Liver (tissue), 9 donors: ENCODE data around the gene GABRB1. TPM values are rescaled to one million over a fixed set of nuclear protein-coding genes. Genes with fewer than 3 reads are reported as not detected.

ENCODE experiments used
- DNase-seq: peaks from one replicate; pipeline ENCODE4 v3.0.0-alpha.2; 2017; ENCODE audit warnings: low spot score
- H3K27ac ChIP-seq, 2 donors: one replicate each; pipeline ENCODE4 v1.7.0; 2013; ENCODE audit warnings: inconsistent platforms in 2 of 2, low read length in 2 of 2, control low read depth in 1 of 2, low read depth in 1 of 2, mild to moderate bottlenecking in 1 of 2
- H3K27me3 ChIP-seq, 4 donors: one replicate each; pipeline versions ENCODE4 v1.6.1 to v1.7.0; 2013; ENCODE audit warnings: low read length in 3 of 4, inconsistent platforms in 1 of 4, mild to moderate bottlenecking in 1 of 4, moderate library complexity in 1 of 4; ENCODE audit not compliant: control insufficient read depth in 4 of 4, insufficient read depth in 4 of 4
- H3K36me3 ChIP-seq, 4 donors: one replicate each; pipeline versions ENCODE4 v1.6.1 to v1.7.0; 2013; ENCODE audit warnings: low read length in 3 of 4, mild to moderate bottlenecking in 3 of 4, low read depth in 1 of 4, moderate library complexity in 1 of 4; ENCODE audit not compliant: control insufficient read depth in 4 of 4, insufficient read depth in 3 of 4
- H3K4me1 ChIP-seq, 4 donors: one replicate each; pipeline versions ENCODE4 v1.6.1 to v1.7.0; 2013; ENCODE audit warnings: low read length in 3 of 4, mild to moderate bottlenecking in 3 of 4, moderate library complexity in 1 of 4; ENCODE audit not compliant: control insufficient read depth in 4 of 4, insufficient read depth in 4 of 4
- H3K4me3 ChIP-seq, 3 donors: one replicate each; pipeline versions ENCODE4 v1.6.1 to v1.7.0; 2013; ENCODE audit warnings: low read length in 3 of 3, control low read depth in 1 of 3, low read depth in 1 of 3, mild to moderate bottlenecking in 1 of 3
- H3K9ac ChIP-seq, 2 donors: one replicate each; pipeline ENCODE4 v1.7.0; 2013; ENCODE audit warnings: low read length in 2 of 2, mild to moderate bottlenecking in 2 of 2, moderate library complexity in 2 of 2, control low read depth in 1 of 2, low read depth in 1 of 2
- H3K9me3 ChIP-seq, 4 donors: one replicate each; pipeline versions ENCODE4 v1.6.1 to v1.7.0; 2013; ENCODE audit warnings: low read length in 3 of 4; ENCODE audit not compliant: control insufficient read depth in 4 of 4
- EGR1 ChIP-seq, 2 donors: IDR thresholded peaks; 2 replicates each; pipeline ENCODE4 v1.6.1; 2016 to 2018; ENCODE audit warnings: antibody characterized with exemption in 2 of 2, low read depth in 2 of 2
- FOXA1 ChIP-seq: IDR thresholded peaks from 2 replicates; pipeline ENCODE4 v1.6.1; 2016; ENCODE audit warnings: antibody characterized with exemption
- FOXA2 ChIP-seq: IDR thresholded peaks from 2 replicates; pipeline ENCODE4 v1.6.1; 2016; ENCODE audit warnings: antibody characterized with exemption
- GABPA ChIP-seq, 2 donors: IDR thresholded peaks in 1 of 2; conservative IDR thresholded peaks in 1 of 2; 2 replicates each; pipeline ENCODE4 v1.6.1; 2016; ENCODE audit warnings: antibody characterized with exemption in 2 of 2, mild to moderate bottlenecking in 1 of 2, moderate library complexity in 1 of 2
- HNF4A ChIP-seq, 2 donors: conservative IDR thresholded peaks; 2 replicates each; pipeline ENCODE4 v1.6.1; 2016; ENCODE audit warnings: antibody characterized with exemption in 2 of 2, mild to moderate bottlenecking in 2 of 2
- HNF4G ChIP-seq: IDR thresholded peaks from 2 replicates; pipeline ENCODE4 v1.6.1; 2016; ENCODE audit warnings: antibody characterized with exemption
- JUND ChIP-seq, 2 donors: IDR thresholded peaks; 2 replicates each; pipeline ENCODE4 v1.6.1; 2016; ENCODE audit warnings: antibody characterized with exemption in 2 of 2
- NR2F2 ChIP-seq: IDR thresholded peaks from 2 replicates; pipeline ENCODE4 v1.6.1; 2016; ENCODE audit warnings: antibody characterized with exemption
- RAD21 ChIP-seq, 2 donors: IDR thresholded peaks; 2 replicates each; pipeline ENCODE4 v1.6.1; 2016; ENCODE audit warnings: antibody characterized with exemption in 2 of 2, mild to moderate bottlenecking in 2 of 2
- REST ChIP-seq: IDR thresholded peaks from 2 replicates; pipeline ENCODE4 v1.6.1; 2016; ENCODE audit warnings: antibody characterized with exemption, mild to moderate bottlenecking
- RXRA ChIP-seq, 2 donors: IDR thresholded peaks; 2 replicates each; pipeline ENCODE4 v1.6.1; 2017 to 2018; ENCODE audit warnings: antibody characterized with exemption in 2 of 2, mild to moderate bottlenecking in 1 of 2
- SP1 ChIP-seq: IDR thresholded peaks from 2 replicates; pipeline ENCODE4 v1.6.1; 2018; ENCODE audit warnings: antibody characterized with exemption, mild to moderate bottlenecking
- TAF1 ChIP-seq: conservative IDR thresholded peaks from 2 replicates; pipeline ENCODE4 v1.6.1; 2016; ENCODE audit warnings: antibody characterized with exemption, mild to moderate bottlenecking
- YY1 ChIP-seq: IDR thresholded peaks from 2 replicates; pipeline ENCODE4 v1.6.1; 2016; ENCODE audit warnings: antibody characterized with exemption, mild to moderate bottlenecking
- WGBS: extraction: QIAGEN DNeasy Blood & Tissue Kit; methylation state at CpG from one replicate; pipeline ENCODE4 v1.1.7; 2013; 5-methylcytosine and 5-hydroxymethylcytosine counted together
- polyA plus RNA-seq, 2 donors: library from polyadenylated mRNA; stranded (reverse) in 1 of 2; unstranded in 1 of 2; fragments of 200-250 nt in 1 of 2; fragments of >200 nt in 1 of 2; fragmentation: Nextera tagmentation in 1 of 2; extraction: Ambion mirVana in 1 of 2; gene quantifications; one replicate each; pipeline versions ENCODE4 v1.2.1 to v1.2.3, GENCODE V29; 2013 to 2015
- total RNA-seq, 2 donors: library from RNA; depleted of rRNA; stranded (reverse); fragments of >200 nt; gene quantifications; one replicate each; pipeline ENCODE4 v1.2.3, GENCODE V29; 2014
- TF ChIP-seq, protein P1 (sequence below): IDR thresholded peaks from 2 replicates; pipeline ENCODE4 v1.6.1; 2016; ENCODE audit warnings: antibody characterized with exemption
- TF ChIP-seq, protein P2 (sequence below): IDR thresholded peaks from 2 replicates; pipeline ENCODE4 v1.6.1; 2016; ENCODE audit warnings: antibody characterized with exemption
- TF ChIP-seq, protein P3 (sequence below): fragments of 150-350 bp; IDR thresholded peaks from 2 replicates; pipeline ENCODE4 v1.5.1; 2017; ENCODE audit warnings: improper control_type of control experiment, low read depth, low read length; ENCODE audit not compliant: missing input control
- TF ChIP-seq, protein P4 (sequence below): IDR thresholded peaks from 2 replicates; pipeline ENCODE4 v1.6.1; 2016; ENCODE audit warnings: antibody characterized with exemption
- donor health status: healthy.
- donor health status: healthy.
- donor health status: healthy.
- donor health status: healthy.
- donor health status: healthy.

GABRB1 gene
- total and polyA plus RNA-seq, 4 donors = 0.17 to 1.3 TPM; not detected in 2

DNA sequence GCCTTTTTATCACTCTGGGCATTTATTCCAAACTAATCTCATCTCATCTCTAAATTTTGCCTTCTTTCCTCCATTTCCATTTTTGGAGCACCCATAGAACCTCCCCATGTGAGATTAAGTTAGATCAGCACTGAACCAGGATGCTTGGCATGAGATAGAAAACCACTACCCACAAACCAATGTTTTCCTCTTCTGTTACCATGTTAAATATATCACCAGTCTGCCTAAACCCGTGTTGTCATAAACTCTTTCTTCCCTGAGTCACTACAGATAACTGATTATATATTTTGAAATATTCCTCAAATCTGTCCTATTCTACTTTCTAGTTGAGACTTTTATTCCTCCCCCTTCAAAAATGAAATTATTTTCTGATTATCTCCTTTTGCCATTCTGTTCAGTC is 37.6 kb downstream of the GABRB1 start:
- 58% methylated on average over 1 of the region's 1 CpG for WGBS
- no peak overlapping the region for H3K4me3 ChIP-seq
- no peaks in the 10 kb centered on the region for H3K36me3 ChIP-seq
- TF ChIP-seq EGR1 (IDR thresholded peaks at IDR 0.05; ENCODE audit: low read depth in 2 of 2) (no peak), FOXA2 (no peak)
- no peak overlapping the region for H3K9ac ChIP-seq
- peaks cover 0 to 4% (median 0%) of the 10 kb centered on the region in 4 donors for H3K27me3 ChIP-seq
- no peak overlapping the region for H3K27ac ChIP-seq
- no peaks in the 10 kb centered on the region for H3K4me1 ChIP-seq
- no peak for DNase-seq
- no peaks in the 10 kb centered on the region for H3K9me3 ChIP-seq

DNA sequence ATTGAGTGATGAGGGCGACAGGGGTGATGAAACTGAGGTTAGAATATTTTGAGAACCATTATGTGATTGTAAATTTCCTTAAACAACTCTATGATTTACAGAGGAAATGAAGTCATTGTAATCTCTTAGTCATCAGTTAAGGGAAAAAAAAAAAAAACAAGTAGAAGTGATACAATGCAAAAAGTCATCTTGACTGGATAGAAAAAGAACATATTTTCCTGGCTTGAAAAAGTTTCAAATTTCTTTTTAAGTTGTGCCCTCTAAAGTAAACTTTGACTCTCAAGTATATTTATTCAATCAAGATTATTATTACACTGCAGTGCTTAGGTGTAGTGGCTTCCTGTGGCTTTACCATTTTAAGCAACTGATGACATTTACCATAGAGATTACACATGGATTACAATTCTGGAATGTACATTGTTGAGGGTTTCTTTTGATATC is 40.6 kb downstream of the GABRB1 start:
- Histone ChIP-seq H3K9ac (no peak overlapping the region), H3K27ac (no peak overlapping the region), H3K4me3 (no peak overlapping the region), H3K9me3 (no peaks in the 10 kb centered on the region), H3K4me1 (no peaks in the 10 kb centered on the region), H3K27me3 (peaks cover 0 to 4% (median 0%) of the 10 kb centered on the region in 4 donors), H3K36me3 (no peaks in the 10 kb centered on the region)
- DNase-seq = no peak
- 56% methylated on average over 1 of the region's 1 CpG for WGBS
- TF ChIP-seq YY1 = no peak
- no peak for TF ChIP-seq HNF4A (conservative IDR thresholded peaks at IDR 0.05)
- no peak for TF ChIP-seq HNF4G
- no peak for TF ChIP-seq RAD21 (IDR thresholded peaks at IDR 0.05)
- TF ChIP-seq TAF1 = no peak
- no peak for TF ChIP-seq REST
- TF ChIP-seq GABPA (IDR thresholded peaks at IDR 0.05 in 1 of 2, conservative IDR thresholded peaks at IDR 0.05 in 1 of 2) = no peak
- TF ChIP-seq NR2F2 = no peak
- TF ChIP-seq, protein P1, sequence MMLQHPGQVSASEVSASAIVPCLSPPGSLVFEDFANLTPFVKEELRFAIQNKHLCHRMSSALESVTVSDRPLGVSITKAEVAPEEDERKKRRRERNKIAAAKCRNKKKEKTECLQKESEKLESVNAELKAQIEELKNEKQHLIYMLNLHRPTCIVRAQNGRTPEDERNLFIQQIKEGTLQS = no peak
- TF ChIP-seq, protein P2, sequence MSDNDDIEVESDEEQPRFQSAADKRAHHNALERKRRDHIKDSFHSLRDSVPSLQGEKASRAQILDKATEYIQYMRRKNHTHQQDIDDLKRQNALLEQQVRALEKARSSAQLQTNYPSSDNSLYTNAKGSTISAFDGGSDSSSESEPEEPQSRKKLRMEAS = no peak
- TF ChIP-seq, protein P3, sequence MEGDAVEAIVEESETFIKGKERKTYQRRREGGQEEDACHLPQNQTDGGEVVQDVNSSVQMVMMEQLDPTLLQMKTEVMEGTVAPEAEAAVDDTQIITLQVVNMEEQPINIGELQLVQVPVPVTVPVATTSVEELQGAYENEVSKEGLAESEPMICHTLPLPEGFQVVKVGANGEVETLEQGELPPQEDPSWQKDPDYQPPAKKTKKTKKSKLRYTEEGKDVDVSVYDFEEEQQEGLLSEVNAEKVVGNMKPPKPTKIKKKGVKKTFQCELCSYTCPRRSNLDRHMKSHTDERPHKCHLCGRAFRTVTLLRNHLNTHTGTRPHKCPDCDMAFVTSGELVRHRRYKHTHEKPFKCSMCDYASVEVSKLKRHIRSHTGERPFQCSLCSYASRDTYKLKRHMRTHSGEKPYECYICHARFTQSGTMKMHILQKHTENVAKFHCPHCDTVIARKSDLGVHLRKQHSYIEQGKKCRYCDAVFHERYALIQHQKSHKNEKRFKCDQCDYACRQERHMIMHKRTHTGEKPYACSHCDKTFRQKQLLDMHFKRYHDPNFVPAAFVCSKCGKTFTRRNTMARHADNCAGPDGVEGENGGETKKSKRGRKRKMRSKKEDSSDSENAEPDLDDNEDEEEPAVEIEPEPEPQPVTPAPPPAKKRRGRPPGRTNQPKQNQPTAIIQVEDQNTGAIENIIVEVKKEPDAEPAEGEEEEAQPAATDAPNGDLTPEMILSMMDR = no peak
- TF ChIP-seq FOXA1 = no peak
- no peak for TF ChIP-seq JUND (IDR thresholded peaks at IDR 0.05)
- no peak for TF ChIP-seq SP1
- no peak for TF ChIP-seq FOXA2
- no peak for TF ChIP-seq RXRA (IDR thresholded peaks at IDR 0.05)
- TF ChIP-seq, protein P4, sequence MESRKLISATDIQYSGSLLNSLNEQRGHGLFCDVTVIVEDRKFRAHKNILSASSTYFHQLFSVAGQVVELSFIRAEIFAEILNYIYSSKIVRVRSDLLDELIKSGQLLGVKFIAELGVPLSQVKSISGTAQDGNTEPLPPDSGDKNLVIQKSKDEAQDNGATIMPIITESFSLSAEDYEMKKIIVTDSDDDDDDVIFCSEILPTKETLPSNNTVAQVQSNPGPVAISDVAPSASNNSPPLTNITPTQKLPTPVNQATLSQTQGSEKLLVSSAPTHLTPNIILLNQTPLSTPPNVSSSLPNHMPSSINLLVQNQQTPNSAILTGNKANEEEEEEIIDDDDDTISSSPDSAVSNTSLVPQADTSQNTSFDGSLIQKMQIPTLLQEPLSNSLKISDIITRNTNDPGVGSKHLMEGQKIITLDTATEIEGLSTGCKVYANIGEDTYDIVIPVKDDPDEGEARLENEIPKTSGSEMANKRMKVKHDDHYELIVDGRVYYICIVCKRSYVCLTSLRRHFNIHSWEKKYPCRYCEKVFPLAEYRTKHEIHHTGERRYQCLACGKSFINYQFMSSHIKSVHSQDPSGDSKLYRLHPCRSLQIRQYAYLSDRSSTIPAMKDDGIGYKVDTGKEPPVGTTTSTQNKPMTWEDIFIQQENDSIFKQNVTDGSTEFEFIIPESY = no peak
- TF ChIP-seq EGR1 (IDR thresholded peaks at IDR 0.05; ENCODE audit: low read depth in 2 of 2) = no peak
